Effector memory CD8-positive, alpha-beta T cell (primary cell): Measurements from ENCODE around the gene PADI3.

Source experiments
- ATAC-seq: fragments of 150-1000 bp; cut with Tn5 transposase; replicated peaks from 2 replicates; pipeline ENCODE4 v1.10.0; 2021; ENCODE audit warnings: mild to moderate bottlenecking, moderate library complexity
- DNase-seq, 3 experiments: peaks; one replicate each; pipeline ENCODE4 v3.0.0; 2021
- H3K27ac Mint-ChIP-seq, 2 donors: one replicate each; pipeline ENCODE4 v1.8.0; 2022; ENCODE audit warnings: mild to moderate bottlenecking in 2 of 2, mixed read lengths in 2 of 2, moderate library complexity in 2 of 2
- H3K27me3 Mint-ChIP-seq, 2 donors: one replicate each; pipeline ENCODE4 v1.8.0; 2022; ENCODE audit warnings: mixed read lengths in 2 of 2
- H3K36me3 Mint-ChIP-seq: one replicate; pipeline ENCODE4 v1.8.0; 2022; ENCODE audit warnings: mild to moderate bottlenecking, moderate library complexity, mixed read lengths; ENCODE audit not compliant: insufficient read depth
- H3K4me1 Mint-ChIP-seq, 2 donors: one replicate each; pipeline ENCODE4 v1.8.0; 2022; ENCODE audit warnings: low read depth in 2 of 2, mixed read lengths in 2 of 2
- H3K4me3 Mint-ChIP-seq, 2 donors: one replicate each; pipeline ENCODE4 v1.8.0; 2022; ENCODE audit warnings: mild to moderate bottlenecking in 2 of 2, mixed read lengths in 2 of 2, moderate library complexity in 2 of 2
- H3K9me3 Mint-ChIP-seq, 2 donors: one replicate each; pipeline ENCODE4 v1.8.0; 2022; ENCODE audit warnings: mixed read lengths in 2 of 2

Gene PADI3

DNA sequence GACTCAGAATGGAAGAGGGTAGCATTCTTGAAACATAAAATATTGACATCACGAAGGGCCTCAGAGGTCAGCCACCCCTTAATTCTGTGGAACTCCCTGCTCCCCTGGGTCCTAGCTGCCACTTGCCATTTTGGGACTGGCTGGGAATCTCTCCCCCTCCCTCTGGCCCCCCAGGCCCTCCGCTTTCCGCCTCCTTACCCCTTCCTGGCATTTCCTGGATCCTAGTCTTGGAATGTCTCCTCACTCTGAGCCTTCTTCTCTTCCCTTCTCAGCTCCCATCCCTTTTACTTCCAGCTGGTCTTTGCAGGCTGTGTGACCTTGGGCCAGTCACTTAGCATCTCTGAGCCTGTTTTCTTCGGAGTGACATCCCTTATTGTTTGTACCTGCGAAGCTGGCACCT is 39.5 kb upstream of the PADI3 start:
- H3K4me1 Mint-ChIP-seq: peaks cover 14 to 45% of the 10 kb centered on the region in 2 donors
- H3K4me3 Mint-ChIP-seq: no peak overlapping the region
- no peaks in the 10 kb centered on the region for H3K9me3 Mint-ChIP-seq
- H3K27me3 Mint-ChIP-seq: peaks cover 41 to 65% of the 10 kb centered on the region in 2 donors
- peaks cover 8% of the 10 kb centered on the region for H3K36me3 Mint-ChIP-seq
- DNase-seq (no peak), ATAC-seq (no peak)
- H3K27ac Mint-ChIP-seq: no peak overlapping the region

DNA sequence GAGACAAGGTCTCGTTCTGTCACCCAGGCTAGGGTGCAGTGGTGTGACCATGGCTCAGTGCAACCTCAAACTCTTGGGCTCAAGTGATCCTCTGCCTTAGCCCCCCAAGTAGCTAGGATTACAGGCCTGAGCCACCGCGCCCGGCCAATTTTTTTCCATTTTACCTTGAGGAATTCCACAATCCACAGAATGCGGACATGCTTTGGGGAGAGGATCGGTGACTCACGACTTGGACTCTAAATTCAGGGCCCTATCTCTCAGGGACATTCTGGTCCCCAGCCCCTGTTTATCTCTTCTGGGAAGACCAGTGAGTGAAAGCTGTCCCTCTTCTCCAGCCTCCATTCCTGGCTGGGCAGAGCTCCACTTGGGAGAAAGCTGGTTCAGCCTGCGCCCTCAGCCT is 38.7 kb upstream of the PADI3 start:
- ATAC-seq (no peak), DNase-seq (no peak)
- peaks cover 41 to 65% of the 10 kb centered on the region in 2 donors for H3K27me3 Mint-ChIP-seq
- H3K4me3 Mint-ChIP-seq: peak overlapping the region in 1 of 2 donors; percentile 17
- peaks cover 14 to 47% of the 10 kb centered on the region in 2 donors for H3K4me1 Mint-ChIP-seq
- peaks cover 8% of the 10 kb centered on the region for H3K36me3 Mint-ChIP-seq
- no peaks in the 10 kb centered on the region for H3K9me3 Mint-ChIP-seq
- peak overlapping the region in 1 of 2 donors; percentile 21 for H3K27ac Mint-ChIP-seq

- no peaks in the 10 kb centered on the region for H3K9me3 Mint-ChIP-seq
- no peak overlapping the region for H3K27ac Mint-ChIP-seq
- peaks cover 8% of the 10 kb centered on the region for H3K36me3 Mint-ChIP-seq
- peaks cover 14 to 45% of the 10 kb centered on the region in 2 donors for H3K4me1 Mint-ChIP-seq
- H3K4me3 Mint-ChIP-seq: no peak overlapping the region
- DNase-seq (no peak), ATAC-seq (no peak)
- H3K27me3 Mint-ChIP-seq: peaks cover 43 to 66% of the 10 kb centered on the region in 2 donors
Measured at GRCh38 chr1:17211377-17211776, 37.5 kb upstream of the PADI3 start.

DNA sequence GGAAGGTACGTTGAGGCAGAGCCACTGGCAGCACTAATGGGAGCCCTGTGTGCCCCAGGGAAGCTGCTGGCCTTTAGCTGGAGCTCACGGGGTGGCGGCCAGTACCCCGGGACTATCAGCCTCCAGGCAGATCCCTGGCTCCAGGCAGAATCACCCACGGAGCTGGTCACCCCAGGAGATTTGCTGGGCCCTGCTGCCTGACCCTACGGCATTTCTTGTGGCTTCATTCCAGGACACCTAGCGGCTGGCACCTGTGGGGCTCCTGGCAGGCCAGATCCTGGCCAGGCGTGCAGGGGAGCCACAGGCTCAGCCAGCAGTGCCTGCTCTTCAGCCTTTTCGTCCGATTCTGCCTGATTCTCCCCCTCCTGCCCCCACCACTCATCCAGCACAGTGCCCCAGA is 36.9 kb upstream of the PADI3 start:
- ATAC-seq (no peak), DNase-seq (no peak)
- Mint-ChIP-seq H3K36me3 (peaks cover 8% of the 10 kb centered on the region), H3K4me1 (peaks cover 14 to 44% of the 10 kb centered on the region in 2 donors), H3K27me3 (peaks cover 45 to 69% of the 10 kb centered on the region in 2 donors), H3K9me3 (no peaks in the 10 kb centered on the region), H3K4me3 (peak overlapping the region in 1 of 2 donors; percentile 12), H3K27ac (peak overlapping the region in 1 of 2 donors; percentile 7)

DNA sequence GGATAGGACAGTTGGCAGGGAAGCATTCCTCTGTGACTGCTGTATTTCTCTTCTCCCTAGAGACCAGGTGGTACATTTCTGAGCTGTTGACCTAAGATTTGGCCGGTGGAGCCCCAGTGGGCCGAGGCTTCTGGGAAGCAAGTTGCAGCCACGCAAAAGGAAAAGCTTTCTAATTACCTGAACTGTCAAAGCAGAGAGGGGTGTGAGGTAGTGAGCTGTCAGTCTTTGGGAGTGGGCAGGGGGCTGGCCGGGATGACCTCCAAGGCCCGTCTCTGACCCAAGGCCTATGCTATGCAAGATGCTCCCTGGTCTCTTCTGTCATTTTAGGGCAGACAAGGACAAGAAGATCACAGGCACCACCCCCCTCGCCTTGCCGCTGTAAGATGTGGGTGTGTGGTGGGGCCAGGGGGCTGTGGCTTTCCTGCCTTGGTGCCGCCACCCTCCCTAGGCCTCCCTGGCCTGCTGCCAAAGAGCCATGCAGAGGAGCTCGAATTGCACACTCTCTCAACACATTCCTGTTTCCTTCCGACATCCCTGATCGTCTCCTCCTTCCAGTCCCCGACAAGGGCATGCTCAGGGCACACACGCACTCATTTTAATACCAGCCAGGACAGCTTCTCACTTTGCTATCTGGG is 36.3 kb upstream of the PADI3 start:
- ATAC-seq (peak; percentile 91), DNase-seq (peak; percentile 37 to 73 (median 69))
- Mint-ChIP-seq H3K27ac (peak overlapping the region in 1 of 2 donors; percentile 7), H3K36me3 (peaks cover 8% of the 10 kb centered on the region), H3K27me3 (peaks cover 45 to 69% of the 10 kb centered on the region in 2 donors), H3K9me3 (no peaks in the 10 kb centered on the region), H3K4me1 (peaks cover 14 to 39% of the 10 kb centered on the region in 2 donors), H3K4me3 (peak overlapping the region; percentile 50 to 59)

- H3K27me3 Mint-ChIP-seq: peaks cover 45 to 69% of the 10 kb centered on the region in 2 donors
- H3K9me3 Mint-ChIP-seq: no peaks in the 10 kb centered on the region
- no peak overlapping the region for H3K27ac Mint-ChIP-seq
- peak overlapping the region; percentile 50 to 59 for H3K4me3 Mint-ChIP-seq
- ATAC-seq (no peak), DNase-seq (no peak)
- peaks cover 8% of the 10 kb centered on the region for H3K36me3 Mint-ChIP-seq
- peaks cover 14 to 33% of the 10 kb centered on the region in 2 donors for H3K4me1 Mint-ChIP-seq
Measured at GRCh38 chr1:17213148-17213781, 35.6 kb upstream of the PADI3 start.

- H3K9me3 Mint-ChIP-seq: no peaks in the 10 kb centered on the region
- peaks cover 14 to 28% of the 10 kb centered on the region in 2 donors for H3K4me1 Mint-ChIP-seq
- ATAC-seq (no peak), DNase-seq (no peak)
- H3K27ac Mint-ChIP-seq: no peak overlapping the region
- H3K27me3 Mint-ChIP-seq: peaks cover 45 to 67% of the 10 kb centered on the region in 2 donors
- H3K4me3 Mint-ChIP-seq: no peak overlapping the region
- H3K36me3 Mint-ChIP-seq: peaks cover 8% of the 10 kb centered on the region
Measured at GRCh38 chr1:17213782-17214148, 35.1 kb upstream of the PADI3 start.

DNA sequence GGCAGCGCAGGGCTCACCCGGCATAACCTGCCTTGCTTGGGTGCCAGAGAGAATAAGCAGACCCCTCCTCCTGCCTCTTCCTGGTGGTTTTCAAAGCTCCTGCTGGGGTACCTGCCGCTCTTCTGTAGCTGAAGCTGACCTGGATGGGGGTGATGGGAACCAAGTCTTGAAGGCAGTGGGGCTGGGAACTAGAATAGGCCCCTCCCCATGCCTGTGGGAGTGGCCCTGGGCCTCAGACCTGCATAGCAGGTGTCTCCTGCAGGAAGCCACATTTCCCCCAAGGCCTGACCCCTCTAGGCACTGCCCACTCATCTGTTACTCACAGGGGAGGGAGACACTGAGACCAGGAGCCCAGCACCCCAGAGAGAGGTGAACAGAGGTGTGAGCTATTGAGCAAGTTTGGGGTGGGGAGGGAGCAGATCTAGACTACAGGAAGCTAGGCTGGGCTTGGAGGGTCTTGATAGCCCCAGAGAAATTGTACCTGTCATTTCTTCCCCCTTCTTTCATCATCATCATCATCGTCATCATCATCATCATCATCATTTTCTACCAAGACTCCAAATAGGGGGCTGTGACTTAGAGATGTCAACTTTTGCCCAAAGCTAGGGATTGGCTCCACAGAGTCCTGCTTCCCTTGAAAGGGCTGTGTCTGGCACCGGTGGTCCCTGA is 33.9 kb upstream of the PADI3 start:
- peaks cover 8% of the 10 kb centered on the region for H3K36me3 Mint-ChIP-seq
- ATAC-seq (no peak), DNase-seq (no peak)
- no peak overlapping the region for H3K27ac Mint-ChIP-seq
- no peak overlapping the region for H3K4me3 Mint-ChIP-seq
- H3K9me3 Mint-ChIP-seq: no peaks in the 10 kb centered on the region
- peaks cover 45 to 57% of the 10 kb centered on the region in 2 donors for H3K27me3 Mint-ChIP-seq
- peaks cover 14 to 26% of the 10 kb centered on the region in 2 donors for H3K4me1 Mint-ChIP-seq

GRCh38 chr1:17215545-17215890 is 33.4 kb upstream of the PADI3 start:
- H3K27me3 Mint-ChIP-seq: peaks cover 41 to 52% of the 10 kb centered on the region in 2 donors

GRCh38 chr1:17216078-17216477 is 32.8 kb upstream of the PADI3 start:
- DNase-seq (no peak), ATAC-seq (no peak)
- no peaks in the 10 kb centered on the region for H3K9me3 Mint-ChIP-seq
- H3K27ac Mint-ChIP-seq: no peak overlapping the region
- peaks cover 14 to 18% of the 10 kb centered on the region in 2 donors for H3K4me1 Mint-ChIP-seq
- peaks cover 8% of the 10 kb centered on the region for H3K36me3 Mint-ChIP-seq
- H3K4me3 Mint-ChIP-seq: no peak overlapping the region
- H3K27me3 Mint-ChIP-seq: peaks cover 40 to 48% of the 10 kb centered on the region in 2 donors

More at GRCh38 chr1:17215545-17215890, 33.4 kb upstream of the PADI3 start:
- H3K27ac Mint-ChIP-seq: no peak overlapping the region
- H3K4me1 Mint-ChIP-seq: peaks cover 14 to 23% of the 10 kb centered on the region in 2 donors
- no peak overlapping the region for H3K4me3 Mint-ChIP-seq
- peaks cover 8% of the 10 kb centered on the region for H3K36me3 Mint-ChIP-seq
- no peaks in the 10 kb centered on the region for H3K9me3 Mint-ChIP-seq
- DNase-seq (no peak), ATAC-seq (no peak)

GRCh38 chr1:17217607-17218006 is 31.3 kb upstream of the PADI3 start:
- no peak for ATAC-seq
- Mint-ChIP-seq H3K4me3 (no peak overlapping the region), H3K27me3 (peaks cover 43 to 48% of the 10 kb centered on the region in 2 donors), H3K36me3 (peaks cover 7% of the 10 kb centered on the region), H3K9me3 (no peaks in the 10 kb centered on the region), H3K4me1 (peaks cover 10 to 15% of the 10 kb centered on the region in 2 donors), H3K27ac (no peak overlapping the region)
- DNase-seq: no peak

DNA sequence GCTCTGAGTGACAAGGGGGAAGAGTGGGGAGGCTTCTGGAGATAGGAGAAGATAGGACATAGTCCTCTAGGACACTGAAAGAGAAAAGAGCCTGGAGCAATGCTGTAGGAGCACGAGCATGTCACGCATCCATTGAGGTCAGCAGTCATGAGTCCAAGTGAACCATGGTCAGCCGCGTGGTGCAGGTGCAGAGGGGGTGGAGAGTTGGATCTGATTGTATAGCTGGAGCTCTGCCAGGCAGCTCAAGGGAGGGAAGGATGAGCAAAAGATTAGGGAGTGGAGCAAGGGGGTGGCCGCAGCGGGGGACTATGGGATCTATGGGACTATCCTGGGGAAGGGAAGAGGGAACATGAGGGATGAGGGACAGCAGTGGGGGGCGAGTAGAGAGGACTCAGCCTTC is 30.0 kb upstream of the PADI3 start:
- peaks cover 0 to 2% of the 10 kb centered on the region in 2 donors for H3K4me1 Mint-ChIP-seq
- no peak overlapping the region for H3K4me3 Mint-ChIP-seq
- H3K36me3 Mint-ChIP-seq: no peaks in the 10 kb centered on the region
- DNase-seq (no peak), ATAC-seq (no peak)
- H3K9me3 Mint-ChIP-seq: no peaks in the 10 kb centered on the region
- no peak overlapping the region for H3K27ac Mint-ChIP-seq
- peaks cover 34 to 37% of the 10 kb centered on the region in 2 donors for H3K27me3 Mint-ChIP-seq

GRCh38 chr1:17220287-17220686 is 28.6 kb upstream of the PADI3 start:
- Mint-ChIP-seq H3K36me3 (no peaks in the 10 kb centered on the region), H3K4me3 (no peak overlapping the region), H3K9me3 (no peaks in the 10 kb centered on the region), H3K4me1 (no peaks in the 10 kb centered on the region), H3K27me3 (peaks cover 21 to 27% of the 10 kb centered on the region in 2 donors), H3K27ac (no peak overlapping the region)
- DNase-seq: no peak
- ATAC-seq: no peak

DNA sequence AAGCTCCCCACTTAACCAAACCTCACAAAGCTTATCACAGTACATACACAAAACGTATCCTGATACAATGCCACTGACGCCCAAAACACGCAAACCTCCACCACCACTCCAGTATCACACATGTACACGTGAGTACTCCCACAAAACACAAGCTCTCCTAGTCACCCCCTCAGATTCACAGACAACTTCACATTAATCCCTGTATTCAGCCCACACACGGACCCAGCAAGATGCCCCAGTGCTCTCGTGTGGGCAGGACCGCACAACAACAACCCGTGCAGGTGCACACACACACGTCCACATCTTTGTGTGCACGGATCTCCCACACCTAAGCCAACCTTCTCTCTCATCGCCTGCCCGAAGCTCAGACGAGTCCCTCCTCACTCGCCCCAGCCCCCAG is 26.3 kb upstream of the PADI3 start:
- Mint-ChIP-seq H3K36me3 (no peaks in the 10 kb centered on the region), H3K4me3 (no peak overlapping the region), H3K27ac (no peak overlapping the region), H3K27me3 (peaks cover 7 to 14% of the 10 kb centered on the region in 2 donors), H3K9me3 (no peaks in the 10 kb centered on the region), H3K4me1 (no peaks in the 10 kb centered on the region)
- DNase-seq (no peak), ATAC-seq (no peak)
